Measurements from ENCODE around the gene FAM3B.

GRCh38 chr21:41363370-41364270, 47.0 kb downstream of the FAM3B start:
- TF ChIP-seq YY1 (IDR thresholded peaks at IDR 0.05; ENCODE audit: insufficient read depth, insufficient read length) (no peak), ZNF274 (IDR thresholded peaks at IDR 0.05; ENCODE audit: low read depth, low read length) (no peak)

All from NT2/D1 (cell line).